HCT116 (cell line): Measurements from ENCODE around the gene COL18A1. TPM values are rescaled to one million over a fixed set of nuclear protein-coding genes. Genes with fewer than 3 reads are reported as not detected.

Experiments used
- ATAC-seq: fragments of 200-7000 bp; cut with Tn5 transposase; 2 replicates; pipeline ENCODE4 v1.9.1; 2020; ENCODE audit warnings: mild to moderate bottlenecking, moderate library complexity
- BruUV-seq: library from RNA; stranded (reverse); fragments of 400-500 nt; replicated peaks from 2 replicates; lab custom pipeline; 2021; lab: Mats Ljungman, UMichigan
- CTCF ChIA-PET: fragments of 300-600 bp; sonication (Branson Sonifier 250); formaldehyde crosslinking; loops from one replicate; lab custom pipeline; 2021; ENCODE audit warnings: antibody characterized with exemption; lab: Charles Lee
- POLR2A ChIA-PET: fragments of 300-600, 350-600 bp; sonication (Branson Sonifier 250); formaldehyde crosslinking; loops from one replicate; lab custom pipeline; 2021; ENCODE audit warnings: antibody characterized with exemption; lab: Charles Lee
- RAD21 ChIA-PET, 2 experiments: fragments of 300-600 bp; sonication (Branson Sonifier 250); formaldehyde crosslinking; loops; one replicate each; lab custom pipeline; 2023; ENCODE audit warnings: low total read pairs in 2 of 2; ENCODE audit not compliant: uncharacterized antibody in 2 of 2, unreplicated experiment in 2 of 2, low non-redundant PET in 1 of 2; lab: Charles Lee
- DNase-seq: peaks from one replicate; pipeline ENCODE4 v3.0.0-alpha.2; 2010; ENCODE audit warnings: low read depth, low spot score
- H2AFZ ChIP-seq: fragments of 200-600 bp; shearing (Covaris generic), sonication (generic); 2 replicates; pipeline ENCODE4 v1.6.1; 2017; ENCODE audit warnings: low read depth, mixed run types, mixed read lengths, antibody characterized with exemption, low read length; ENCODE audit not compliant: poor library complexity, severe bottlenecking
- H3K27ac ChIP-seq: 2 replicates; pipeline ENCODE4 v1.5.1; 2012; ENCODE audit warnings: low read depth, low read length
- H3K27me3 ChIP-seq: fragments of 200-600 bp; sonication (generic); 2 replicates; pipeline ENCODE4 v1.6.1; 2016; ENCODE audit warnings: mixed run types, low read length, mixed read lengths; ENCODE audit not compliant: insufficient read depth
- H3K36me3 ChIP-seq, 2 experiments: fragments of 200-500 bp in 1 of 2; fragments of 200-600 bp in 1 of 2; sonication (Bioruptor generic) in 1 of 2; sonication (generic) in 1 of 2; 2 replicates each; pipeline versions ENCODE4 v1.5.1 to v1.6.1; 2014 to 2016; ENCODE audit warnings: low read length in 2 of 2, inconsistent platforms in 1 of 2, mixed read lengths in 1 of 2, mixed run types in 1 of 2; ENCODE audit not compliant: insufficient read depth in 2 of 2, control insufficient read depth in 1 of 2
- H3K4me1 ChIP-seq, 2 experiments: fragments of 200-600 bp in 1 of 2; sonication (generic) in 1 of 2; 2 replicates each; pipeline versions ENCODE4 v1.5.1 to v1.6.1; 2012 to 2017; ENCODE audit warnings: low read length in 2 of 2, inconsistent platforms in 1 of 2, mild to moderate bottlenecking in 1 of 2, mixed read lengths in 1 of 2, mixed run types in 1 of 2, moderate library complexity in 1 of 2; ENCODE audit not compliant: insufficient read depth in 2 of 2, control insufficient read depth in 1 of 2
- H3K4me2 ChIP-seq: fragments of 200-600 bp; sonication (generic); 2 replicates; pipeline ENCODE4 v1.6.1; 2017; ENCODE audit warnings: mixed run types, low read length, mixed read lengths
- H3K4me3 ChIP-seq, 2 experiments: fragments of 200-600 bp in 1 of 2; sonication (generic) in 1 of 2; replicated peaks in 1 of 2; 2 replicates each; pipeline ENCODE4 v1.5.1; 2011 to 2016; ENCODE audit warnings: low read length in 2 of 2, control low read depth in 1 of 2, low read depth in 1 of 2, mild to moderate bottlenecking in 1 of 2, mixed read lengths in 1 of 2, mixed run types in 1 of 2
- H3K79me2 ChIP-seq: fragments of 200-600 bp; sonication (generic); 2 replicates; pipeline ENCODE4 v1.6.1; 2017; ENCODE audit warnings: mild to moderate bottlenecking, mixed run types, low read length, moderate library complexity, mixed read lengths; ENCODE audit not compliant: insufficient read depth
- H3K9ac ChIP-seq: fragments of 200-600 bp; sonication (generic); 2 replicates; pipeline ENCODE4 v1.6.1; 2016; ENCODE audit warnings: low read length, mixed read lengths
- H3K9me2 ChIP-seq: fragments of 200-600 bp; sonication (generic), shearing (Covaris generic); 2 replicates; pipeline ENCODE4 v1.6.1; 2017; ENCODE audit warnings: mixed run types, mild to moderate bottlenecking, moderate library complexity; ENCODE audit not compliant: insufficient read depth
- H3K9me3 ChIP-seq, 2 experiments: fragments of 200-500 bp in 1 of 2; fragments of 200-600 bp in 1 of 2; sonication (Bioruptor generic) in 1 of 2; sonication (generic) in 1 of 2; 2 replicates each; pipeline ENCODE4 v1.6.1; 2014 to 2017; ENCODE audit warnings: low read length in 2 of 2, mixed read lengths in 2 of 2, inconsistent platforms in 1 of 2, low read depth in 1 of 2, mild to moderate bottlenecking in 1 of 2, mixed run types in 1 of 2, moderate library complexity in 1 of 2; ENCODE audit not compliant: control insufficient read depth in 1 of 2, insufficient read depth in 1 of 2
- H4K20me1 ChIP-seq: fragments of 200-600 bp; sonication (generic), shearing (Covaris generic); 2 replicates; pipeline ENCODE4 v1.6.1; 2017; ENCODE audit warnings: mixed run types, mild to moderate bottlenecking, moderate library complexity; ENCODE audit not compliant: insufficient read depth
- CBX3 ChIP-seq: IDR thresholded peaks from 2 replicates; pipeline ENCODE4 v1.6.1; 2012; ENCODE audit warnings: low read depth
- CTCF ChIP-seq, 3 experiments: fragments of 200-600 bp in 1 of 3; sonication (generic) in 1 of 3; IDR thresholded peaks in 2 of 3; conservative IDR thresholded peaks in 1 of 3; 2 replicates each; pipeline ENCODE4 v1.5.1; 2012 to 2017; ENCODE audit warnings: low read depth in 2 of 3, low read length in 2 of 3, antibody characterized with exemption in 1 of 3, borderline replicate concordance in 1 of 3, control low read depth in 1 of 3, mild to moderate bottlenecking in 1 of 3, mixed read lengths in 1 of 3, mixed run types in 1 of 3, moderate library complexity in 1 of 3; ENCODE audit not compliant: insufficient read depth in 1 of 3
- JUND ChIP-seq: IDR thresholded peaks from 2 replicates; pipeline ENCODE4 v1.6.1; 2012
- SIN3A ChIP-seq: IDR thresholded peaks from 2 replicates; pipeline ENCODE4 v1.6.1; 2012; ENCODE audit warnings: low read depth
- SP1 ChIP-seq: IDR thresholded peaks from 2 replicates; pipeline ENCODE4 v1.6.1; 2012; ENCODE audit warnings: low read depth
- ZBTB33 ChIP-seq: IDR thresholded peaks from 2 replicates; pipeline ENCODE4 v1.6.1; 2011; ENCODE audit warnings: mild to moderate bottlenecking, low read length, moderate library complexity; ENCODE audit not compliant: insufficient replicate concordance; ENCODE audit errors: extremely low read depth
- ZFX ChIP-seq: fragments of 450-650 bp; IDR thresholded peaks from 2 replicates; pipeline ENCODE4 v1.6.1; 2017
- ZNF274 ChIP-seq: fragments of 200-500 bp; sonication (Bioruptor generic); IDR thresholded peaks from 2 replicates; pipeline ENCODE4 v1.6.1; 2014; ENCODE audit warnings: mild to moderate bottlenecking, low read depth, low read length, inconsistent platforms
- intact Hi-C: fragments of 100-400 bp; cut with micrococcal nuclease; formaldehyde crosslinking; loops from 2 replicates; pipeline ENCODE4 v1.10.0; 2022
- total RNA-seq: library from RNA; stranded (reverse); gene quantifications from one replicate; pipeline ENCODE4 v1.2.1, GENCODE V29; 2021; ENCODE audit not compliant: unreplicated experiment
- TF ChIP-seq, protein P1 (sequence below): IDR thresholded peaks from 2 replicates; pipeline ENCODE4 v1.6.1; 2012

Gene COL18A1
- total RNA-seq, 1 experiment from 2014 or later = 59.5 TPM

DNA sequence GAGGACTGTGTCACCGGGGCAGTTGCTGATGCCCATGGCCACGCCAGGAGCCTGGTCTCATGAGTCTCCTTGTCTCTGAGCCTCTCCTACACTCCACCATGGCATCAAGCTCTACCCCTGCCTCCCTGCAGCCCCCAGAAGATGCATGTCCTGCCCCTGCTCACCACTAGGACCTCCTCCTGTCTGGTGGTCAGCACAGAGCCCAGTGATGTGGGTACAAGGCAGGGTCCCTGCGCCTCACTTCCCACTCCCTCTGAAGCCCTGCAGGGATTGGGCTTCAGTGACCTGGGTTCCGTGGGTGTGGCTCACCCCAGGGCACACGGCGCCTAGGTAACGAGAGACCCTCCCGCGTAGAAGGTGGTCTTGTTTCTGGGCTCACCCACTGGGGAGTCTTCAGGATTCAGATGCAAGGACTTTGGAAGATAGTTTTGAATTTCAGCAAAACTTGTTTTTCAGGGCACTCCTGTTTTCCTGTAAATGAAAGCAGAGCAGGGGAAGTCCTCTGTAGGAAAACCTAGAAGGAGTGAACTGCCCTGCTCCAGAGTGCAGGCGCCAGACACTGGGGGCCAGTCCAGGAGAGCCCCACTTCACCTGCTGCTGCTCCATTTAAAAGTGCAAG lies 2.8 kb downstream of the COL18A1 start:
- BruUV-seq = no TSS peak
- Histone ChIP-seq H3K4me2 (no peak overlapping the region), H3K9ac (no peak overlapping the region), H2AFZ (no peak overlapping the region), H4K20me1 (no peaks in the 10 kb centered on the region), H3K9me2 (no peaks in the 10 kb centered on the region), H3K27ac (no peak overlapping the region), H3K27me3 (no peaks in the 10 kb centered on the region), H3K79me2 (peaks cover 55% of the 10 kb centered on the region), H3K9me3 (no peaks in the 10 kb centered on the region)
- ChIA-PET RAD21 (interaction anchor here in 1 of 2 experiments (1.2 kb wide), 1 partner anchor 115 kb away, joined by 3 read pairs; no protein-coding TSS in a partner anchor), POLR2A (no interaction called here)
- no peak for DNase-seq
- intact Hi-C loops = no loop called here
- TF ChIP-seq JUND (no peak), SP1 (no peak), CTCF (IDR thresholded peaks at IDR 0.05 in 2 of 3, conservative IDR thresholded peaks at IDR 0.05 in 1 of 3; ENCODE audit: borderline replicate concordance in 1 of 3, insufficient read depth in 1 of 3, low read depth in 2 of 3, low read length in 2 of 3) (0 out of 6 replicates have a peak, but pooled peaks of 2 of the 3 experiments have one; percentile 8 to 19)
- TF ChIP-seq, all 23 proteins: peak for 1
- no peak overlapping the region for H3K4me3 ChIP-seq
- H3K4me1 ChIP-seq = peaks cover 18 to 33% of the 10 kb centered on the region in 2 experiments
- H3K36me3 ChIP-seq = no peaks in the 10 kb centered on the region
- ATAC-seq = no peak
- CTCF ChIA-PET = interaction anchor here (2.3 kb wide), 1 partner anchor 99 kb away, joined by 7 read pairs; no protein-coding TSS in a partner anchor

DNA sequence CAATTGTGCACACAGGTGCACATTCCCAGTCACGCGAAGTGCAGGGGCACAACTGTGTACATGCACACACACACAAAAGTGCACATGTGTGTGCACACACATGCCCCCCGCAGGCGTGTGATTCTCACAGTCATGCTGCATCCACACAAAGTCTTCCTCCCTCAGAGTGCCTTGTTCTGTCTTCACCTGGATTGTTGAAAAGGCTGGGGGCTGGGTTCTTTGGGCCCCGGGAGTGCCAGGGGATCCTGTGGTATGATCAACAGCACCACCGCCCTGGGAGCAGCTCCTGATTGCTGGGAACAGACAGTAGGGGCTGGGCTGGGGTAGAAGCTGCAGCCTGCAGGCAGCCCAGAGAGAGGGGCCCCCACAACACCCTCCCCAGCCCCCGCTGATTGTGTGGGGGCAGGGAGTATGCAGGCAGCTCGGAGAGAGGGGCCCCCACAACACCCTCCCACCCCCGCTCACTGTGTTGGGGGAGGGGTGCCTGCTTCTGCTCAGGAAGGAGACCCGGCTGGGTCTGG lies 3.4 kb downstream of the COL18A1 start:
- BruUV-seq = no TSS peak
- RAD21 ChIA-PET = no interaction called here
- DNase-seq (no peak), ATAC-seq (no peak)
- Histone ChIP-seq H3K79me2 (peaks cover 59% of the 10 kb centered on the region), H3K27ac (no peak overlapping the region), H3K9me3 (no peaks in the 10 kb centered on the region), H3K9me2 (no peaks in the 10 kb centered on the region), H3K27me3 (no peaks in the 10 kb centered on the region), H3K4me3 (no peak overlapping the region), H4K20me1 (no peaks in the 10 kb centered on the region), H3K9ac (no peak overlapping the region), H3K4me2 (no peak overlapping the region), H3K36me3 (no peaks in the 10 kb centered on the region), H2AFZ (no peak overlapping the region), H3K4me1 (peaks cover 18 to 33% of the 10 kb centered on the region in 2 experiments)
- TF ChIP-seq ZNF274 (no peak), ZFX (no peak), SIN3A (no peak), CTCF (IDR thresholded peaks at IDR 0.05 in 2 of 3, conservative IDR thresholded peaks at IDR 0.05 in 1 of 3; ENCODE audit: borderline replicate concordance in 1 of 3, insufficient read depth in 1 of 3, low read depth in 2 of 3, low read length in 2 of 3) (no peak), CBX3 (no peak), JUND (no peak), ZBTB33 (no peak)
- TF ChIP-seq, protein P1, sequence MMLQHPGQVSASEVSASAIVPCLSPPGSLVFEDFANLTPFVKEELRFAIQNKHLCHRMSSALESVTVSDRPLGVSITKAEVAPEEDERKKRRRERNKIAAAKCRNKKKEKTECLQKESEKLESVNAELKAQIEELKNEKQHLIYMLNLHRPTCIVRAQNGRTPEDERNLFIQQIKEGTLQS = no peak
- POLR2A ChIA-PET = no interaction called here
- intact Hi-C loops = no loop called here
- CTCF ChIA-PET = interaction anchor here (2.3 kb wide), 1 partner anchor 99 kb away, joined by 7 read pairs; no protein-coding TSS in a partner anchor
